DMS153 treated with DMSO at 0.1 percent for 48 hours (cell line): Measurements from ENCODE around the gene TMEM37.

Source experiments
- DNase-seq: peaks from one replicate; lab custom pipeline; 2025; ENCODE audit not compliant: unreplicated experiment; lab: John Stamatoyannopoulos, UW

The TMEM37 gene

DNA sequence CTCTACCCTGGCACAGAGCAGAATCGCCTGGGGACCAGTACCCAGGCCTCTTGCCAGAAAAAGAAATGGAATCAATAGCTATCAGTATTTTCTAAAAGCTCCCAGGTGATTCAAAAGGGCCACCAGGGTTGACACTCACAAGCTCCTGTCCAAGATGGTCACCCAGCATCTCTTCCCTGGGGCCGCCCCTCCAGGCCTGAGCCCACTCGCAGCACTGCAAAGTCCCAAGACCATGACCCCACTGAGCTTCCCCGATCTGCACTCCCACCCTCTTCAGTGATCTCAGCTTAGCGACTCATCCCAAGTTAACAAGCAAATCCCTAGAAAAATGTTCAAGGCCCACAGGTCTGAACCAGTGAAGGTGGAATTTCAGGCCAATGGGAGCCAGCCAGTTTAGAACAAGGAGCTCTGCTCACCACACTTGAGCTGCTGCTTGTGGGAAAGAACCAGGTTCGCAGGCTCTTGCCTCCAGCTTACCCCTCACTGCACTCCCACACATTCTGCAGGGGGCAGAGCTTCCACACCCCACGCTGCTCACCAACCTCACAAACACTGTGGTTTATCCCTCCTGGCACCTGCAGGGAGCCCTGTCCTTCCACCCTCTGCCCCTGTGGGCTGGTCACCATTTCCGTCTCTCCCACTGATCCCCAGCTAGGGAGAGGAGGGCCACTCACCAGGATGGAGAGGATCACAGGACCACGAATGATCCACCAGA, 19.8 kb downstream of the TMEM37 start:
- DNase-seq, result no peak

DNA sequence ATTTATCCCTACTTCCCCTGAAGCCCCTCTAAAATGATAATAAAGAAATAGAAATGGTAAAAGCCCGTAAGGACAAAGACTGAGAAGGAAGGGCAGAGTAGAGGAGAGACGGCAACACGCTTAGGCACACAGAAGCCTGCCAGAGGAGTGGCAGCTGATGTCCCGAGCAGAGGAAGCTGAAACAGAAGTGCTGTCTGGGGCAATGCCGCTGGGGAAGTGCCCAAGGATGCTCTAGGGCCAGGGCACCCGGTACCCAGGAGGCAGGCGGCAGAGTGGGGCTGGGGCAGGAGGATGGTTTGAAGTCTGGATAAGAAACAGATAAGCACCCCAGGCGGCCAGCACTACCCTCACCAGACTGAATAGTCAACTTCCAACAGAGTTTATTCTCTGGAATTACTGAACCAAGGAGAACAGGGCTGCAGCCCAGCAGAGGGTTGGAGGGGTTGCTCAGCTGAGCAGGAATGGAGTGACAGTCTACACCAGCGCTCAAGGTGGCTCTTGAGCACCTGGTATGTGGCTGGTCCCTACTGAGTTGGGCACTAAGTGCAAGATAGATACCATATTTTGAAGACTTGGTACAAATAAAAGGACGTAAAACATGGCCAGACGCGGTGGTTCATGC, 22.4 kb downstream of the TMEM37 start:
- no peak for DNase-seq

DNA sequence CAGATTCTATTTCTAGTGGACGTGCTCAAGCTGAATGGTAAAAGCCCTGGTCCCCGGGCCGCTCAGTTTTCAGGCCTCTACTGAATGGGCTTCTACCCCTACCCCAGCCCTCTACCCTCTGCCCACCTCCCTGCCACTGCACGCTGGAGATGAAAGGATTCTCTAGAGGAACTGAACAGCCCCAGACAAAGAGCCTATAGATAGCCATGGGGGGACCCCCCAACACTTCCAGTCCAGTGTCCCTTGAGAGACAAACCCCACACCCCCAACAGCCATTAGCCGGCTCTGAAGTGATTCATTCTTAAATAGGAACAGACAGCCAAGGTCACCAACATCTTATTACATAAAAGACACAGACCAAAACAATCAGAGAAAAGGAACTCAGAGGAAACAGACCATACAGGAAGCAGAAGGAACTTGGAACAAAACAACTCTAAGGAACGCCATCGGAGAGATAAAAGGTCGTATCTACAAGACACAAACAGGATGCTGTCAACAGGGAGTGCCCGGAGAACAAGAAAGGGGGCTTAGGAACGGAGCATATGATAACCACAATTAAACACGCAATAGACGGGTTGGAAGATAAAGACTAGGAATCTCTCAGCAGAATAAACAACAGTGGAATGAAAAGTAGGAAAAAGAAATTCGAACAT, 23.5 kb downstream of the TMEM37 start:
- DNase-seq, result no peak

DNA sequence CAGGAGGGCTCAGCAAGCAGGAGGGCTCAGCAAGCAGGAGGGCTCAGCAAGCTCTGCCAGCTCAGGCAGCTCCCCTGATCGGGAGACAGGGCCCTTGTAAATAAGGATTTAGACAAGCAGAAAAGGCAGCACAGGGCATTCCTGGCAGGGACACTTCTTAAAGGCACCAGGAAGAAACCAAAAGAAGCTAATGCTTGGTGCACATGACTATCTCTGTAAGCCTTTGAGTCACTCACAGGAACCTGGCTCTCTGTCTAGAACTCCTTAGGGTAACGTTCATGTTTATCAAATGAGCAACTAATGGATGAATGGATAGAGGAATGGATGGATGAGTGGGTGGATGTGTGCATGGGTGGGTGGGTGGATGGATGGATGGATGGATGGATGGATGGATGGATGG, 28.4 kb downstream of the TMEM37 start:
- DNase-seq, result no peak

DNA sequence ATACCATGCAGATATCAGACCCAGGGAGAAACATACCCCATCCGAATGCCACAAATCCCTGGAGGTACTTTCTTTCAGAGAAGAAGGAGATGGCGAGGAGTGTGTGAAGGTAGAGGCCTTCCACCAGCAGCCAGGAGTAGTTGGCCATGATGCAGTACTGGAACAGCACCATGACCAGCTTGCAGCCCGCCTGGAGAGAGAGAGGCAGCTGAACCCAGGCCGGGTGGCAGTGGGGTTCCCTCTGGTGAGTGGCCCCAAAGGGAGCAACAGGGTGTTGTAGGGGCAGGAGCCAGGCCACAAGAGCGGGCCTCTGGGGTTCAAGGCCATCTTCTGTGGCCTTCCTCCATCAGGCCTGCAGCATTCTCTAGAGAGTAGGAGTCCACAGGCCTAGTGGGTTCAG, 30.2 kb downstream of the TMEM37 start:
- no peak for DNase-seq

DNA sequence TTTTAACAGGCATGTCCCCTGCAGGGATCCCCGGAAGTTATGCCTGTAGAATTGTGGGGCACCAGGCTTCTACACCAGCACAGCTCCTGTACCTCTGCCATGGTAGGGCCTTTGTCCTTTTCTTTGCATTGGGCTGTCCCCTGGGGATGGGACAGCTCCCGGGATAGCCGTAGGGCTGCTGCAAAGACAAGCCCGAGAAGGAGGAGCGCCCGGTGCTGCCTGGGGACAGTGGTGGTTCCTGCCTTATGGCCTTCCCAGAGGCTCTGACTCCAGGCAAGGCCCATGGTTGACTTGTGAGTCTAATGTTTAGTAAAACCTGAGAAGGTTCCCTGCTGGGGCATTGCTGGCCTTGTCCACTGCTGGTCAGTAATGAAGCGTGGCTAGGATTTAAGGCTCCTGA, 30.9 kb downstream of the TMEM37 start:
- DNase-seq, result no peak

DNA sequence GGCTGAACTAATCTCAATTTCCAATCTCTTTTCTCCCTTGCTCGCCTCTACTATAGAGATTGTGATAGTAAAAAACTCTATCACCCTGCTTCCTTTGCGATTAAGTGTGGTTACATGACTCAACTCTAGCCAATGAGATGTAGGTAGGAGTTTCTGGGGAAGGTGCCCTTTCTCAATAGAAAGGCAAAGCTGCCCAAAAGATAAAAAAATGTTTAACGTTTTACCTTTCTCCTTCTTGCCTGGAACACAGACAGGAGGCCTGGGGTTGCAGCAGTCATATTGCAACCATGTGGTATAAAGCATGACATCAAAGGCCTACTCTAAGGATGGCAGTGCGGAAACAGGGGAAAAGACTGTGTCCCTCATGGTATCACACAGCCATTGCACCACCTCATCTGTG, 31.5 kb downstream of the TMEM37 start:
- no peak for DNase-seq

DNA sequence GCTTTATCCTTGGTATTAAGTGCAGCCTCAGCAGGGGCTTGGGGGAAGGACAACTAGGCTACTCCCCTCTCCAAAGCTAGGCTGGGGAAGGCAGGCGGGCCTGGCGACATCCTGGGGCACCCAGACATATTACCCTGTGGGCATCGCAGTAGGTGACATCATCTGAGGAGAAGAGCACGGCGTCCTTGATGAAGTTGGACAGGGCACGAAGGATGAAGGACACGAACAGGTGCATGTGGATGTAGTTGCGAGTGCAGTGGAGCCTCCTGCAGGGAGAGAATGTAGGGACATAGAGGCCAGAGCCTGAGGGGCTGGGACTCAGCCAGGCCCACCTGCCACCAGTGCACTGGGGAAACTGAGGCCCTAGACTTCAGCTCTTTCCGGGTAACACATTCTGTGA, 32.3 kb downstream of the TMEM37 start:
- no peak for DNase-seq

DNA sequence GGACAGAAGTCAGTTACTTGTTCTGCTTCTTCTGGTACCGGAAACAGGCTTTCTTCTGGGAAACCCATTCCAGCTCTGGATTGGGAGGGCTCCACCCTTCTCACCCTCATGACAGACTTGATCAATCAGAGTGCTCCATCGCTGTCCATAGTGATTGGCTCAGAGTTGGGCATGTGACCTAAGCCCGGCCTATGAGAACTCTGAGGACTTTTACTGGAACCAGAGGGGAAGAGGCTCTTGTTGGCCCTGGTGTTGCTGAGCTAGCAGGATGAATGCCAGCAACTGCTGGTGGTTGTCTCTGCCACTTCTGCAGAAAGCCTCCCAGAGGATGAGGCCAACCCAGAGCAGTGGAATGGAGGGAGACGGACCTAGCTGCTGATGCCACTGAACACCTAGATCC, 33.3 kb downstream of the TMEM37 start:
- DNase-seq, result no peak

DNA sequence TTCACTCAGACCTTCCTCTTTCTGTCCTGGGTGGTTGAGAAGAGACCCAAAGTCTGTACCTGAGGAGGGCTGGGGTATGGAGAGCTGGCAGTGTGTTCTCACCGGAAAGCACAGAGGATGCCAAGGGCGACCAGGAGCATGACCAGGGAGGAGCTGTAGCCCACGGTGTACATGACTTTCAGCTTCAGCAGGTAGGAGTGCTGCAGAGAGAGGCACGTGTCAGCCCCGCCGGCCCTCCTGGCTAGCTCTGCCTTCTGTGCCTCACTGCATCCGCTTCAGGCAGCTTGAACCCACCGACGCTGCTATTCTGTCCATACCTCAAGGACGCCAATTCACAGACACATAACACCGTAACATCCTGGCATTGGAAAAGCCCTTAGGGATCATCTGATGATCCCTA, 34.0 kb downstream of the TMEM37 start:
- no peak for DNase-seq

DNA sequence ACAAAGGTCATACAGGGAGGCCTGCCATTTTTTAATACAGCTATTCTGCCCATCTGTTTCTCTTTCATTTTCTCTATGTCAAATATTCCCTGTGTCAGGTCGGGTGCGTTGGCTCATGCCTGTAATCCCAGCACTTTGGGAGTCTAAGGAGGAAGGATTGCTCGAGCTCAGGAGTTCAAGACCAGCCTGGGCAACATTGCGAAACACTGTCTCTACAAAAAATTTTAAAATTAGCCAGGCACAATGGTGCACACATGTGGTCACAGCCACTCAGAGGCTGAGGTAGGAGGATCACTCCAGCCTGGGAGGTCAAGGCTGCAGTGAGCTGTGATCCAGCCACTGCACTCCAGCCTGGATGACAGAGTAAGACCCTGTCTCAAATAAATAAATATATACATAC, 34.7 kb downstream of the TMEM37 start:
- DNase-seq, result no peak

DNA sequence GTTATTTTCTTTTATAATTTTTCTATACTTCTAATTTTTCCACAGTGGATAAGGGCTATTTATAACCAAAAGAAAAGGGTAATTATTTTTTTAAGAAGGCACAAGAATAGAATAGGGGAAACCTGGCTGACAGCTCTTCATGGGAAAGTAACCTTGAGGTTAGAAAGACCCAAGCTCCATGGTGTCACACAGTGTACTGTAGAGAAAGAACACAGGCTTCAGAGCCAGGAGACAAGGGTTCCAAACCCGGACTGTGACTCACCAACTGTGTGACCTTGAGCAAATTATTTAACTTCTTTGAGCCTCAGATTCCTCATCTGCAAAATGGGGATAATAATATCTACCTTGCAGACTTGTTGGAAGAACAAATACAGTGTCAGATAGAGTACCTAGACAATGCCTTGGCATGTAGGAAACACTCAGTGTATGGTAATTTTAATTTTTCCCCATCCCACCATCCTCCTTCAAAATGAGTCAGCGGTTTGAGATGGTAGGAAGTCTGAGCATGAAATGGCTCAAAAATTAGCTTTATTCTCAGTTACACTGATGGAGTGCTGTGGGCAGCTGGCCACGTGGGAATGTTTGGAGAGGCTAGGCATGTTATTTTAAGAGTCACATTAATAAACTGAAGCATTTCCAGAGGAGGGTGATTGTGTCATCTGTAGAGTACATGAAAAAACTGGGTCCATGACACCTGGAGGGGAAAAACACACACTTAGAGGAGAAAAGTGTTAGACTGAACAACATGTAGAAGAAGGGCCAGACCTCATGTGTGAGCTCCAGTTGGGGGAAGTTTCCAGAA, 36.7 kb downstream of the TMEM37 start:
- no peak for DNase-seq

DNA sequence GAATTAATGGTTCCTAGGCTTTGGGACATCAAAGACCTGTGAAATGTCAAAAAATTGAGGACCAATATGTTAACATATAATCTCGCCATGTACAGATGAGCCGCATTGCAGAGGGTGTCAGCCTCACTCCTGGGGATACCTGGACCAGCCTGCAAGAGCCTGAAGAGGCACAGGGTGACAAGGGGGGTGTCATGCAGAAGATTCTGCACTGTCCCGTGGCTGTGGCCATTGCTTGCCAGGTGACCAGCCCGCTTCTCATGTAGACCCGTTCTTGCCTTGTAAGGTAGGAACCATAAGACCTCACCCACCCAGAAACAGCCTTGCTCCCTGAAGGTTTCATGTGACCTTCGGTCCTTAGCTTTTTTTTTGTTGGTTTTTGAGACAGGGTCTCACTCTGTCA, 37.5 kb downstream of the TMEM37 start:
- DNase-seq, result no peak

DNA sequence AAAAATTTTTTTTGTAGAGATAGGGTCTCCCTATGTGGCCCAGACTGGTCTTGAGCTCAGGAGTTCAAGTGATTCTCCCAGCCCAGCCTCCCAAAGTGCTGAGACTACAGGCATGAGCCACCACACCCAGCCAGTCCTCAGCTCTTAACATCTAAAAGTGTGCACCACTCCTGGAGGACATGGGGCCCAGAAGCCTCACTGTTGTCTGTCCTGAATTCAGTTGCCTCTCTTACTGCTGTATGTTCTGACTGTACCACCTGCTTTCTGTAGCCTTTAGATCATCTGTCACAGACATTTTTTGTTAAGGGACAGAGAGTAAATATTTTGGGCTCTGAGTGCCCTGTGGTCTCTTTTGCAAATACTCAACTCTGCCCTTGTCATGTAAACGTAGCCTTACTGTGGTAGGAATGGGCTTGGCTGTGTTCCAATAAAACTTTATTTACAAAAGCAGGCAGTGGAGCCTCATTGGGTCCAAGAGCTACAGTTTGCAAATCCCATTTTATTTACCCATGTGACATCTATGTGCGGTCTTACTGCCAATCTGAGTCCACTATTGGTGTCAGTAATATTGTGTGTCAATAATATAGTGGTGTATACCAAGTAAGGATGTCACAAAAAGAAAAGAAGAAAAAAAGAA, 38.1 kb downstream of the TMEM37 start:
- peak; percentile 86 for DNase-seq

DNA sequence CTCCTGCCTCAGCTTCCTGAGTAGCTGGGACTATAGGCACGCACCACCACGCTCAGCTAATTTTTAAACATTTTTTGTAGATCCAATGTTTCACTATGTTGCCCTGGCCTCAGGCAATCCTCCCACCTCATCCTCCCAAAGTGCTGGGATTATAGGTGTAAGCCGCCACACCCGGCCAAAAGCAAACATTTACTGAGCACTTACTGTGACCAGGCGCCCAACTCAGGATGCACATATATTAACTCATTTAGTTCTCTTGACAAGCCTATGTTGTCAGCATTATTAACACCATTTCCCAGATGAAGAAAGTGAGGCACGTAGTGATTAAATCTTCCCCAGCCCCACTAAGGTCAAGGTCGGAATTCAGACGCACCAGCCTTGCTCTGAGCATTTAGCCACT, 41.1 kb downstream of the TMEM37 start:
- no peak for DNase-seq

DNA sequence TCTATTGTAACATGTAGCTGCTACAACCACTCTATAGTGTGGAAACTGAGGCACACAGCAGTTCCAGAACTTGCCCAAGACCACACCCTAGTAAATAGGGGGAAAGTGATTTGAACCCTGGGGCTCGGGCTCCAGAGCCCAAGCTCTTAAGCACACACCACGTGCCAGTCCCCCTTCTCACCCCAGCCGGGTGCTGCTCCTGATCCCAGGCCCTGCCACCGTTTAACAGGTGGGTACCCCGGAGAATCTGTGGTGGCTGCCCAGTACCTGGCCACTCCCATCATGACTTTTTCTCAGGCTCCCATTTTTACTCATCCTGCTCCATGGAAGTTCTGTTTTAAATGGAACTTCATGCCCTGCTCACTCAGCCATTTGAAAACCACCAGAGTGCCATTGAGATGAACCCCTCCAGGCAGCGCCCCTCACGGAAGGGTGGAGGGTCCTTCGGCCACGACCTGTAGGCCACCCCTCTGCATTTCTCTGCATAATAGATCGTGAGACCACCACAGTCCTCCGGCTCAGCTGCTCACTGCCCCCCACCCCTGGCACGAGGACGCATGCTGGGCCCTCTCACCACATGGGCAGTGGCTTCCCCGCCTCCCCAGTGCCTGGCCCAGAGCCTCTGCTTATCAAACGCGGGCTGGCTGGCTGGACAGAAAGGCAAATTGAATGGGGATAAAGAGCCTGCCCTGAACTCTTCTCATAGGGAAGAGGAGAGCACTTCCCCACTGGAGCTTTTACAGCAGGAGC, 42.1 kb downstream of the TMEM37 start:
- no peak for DNase-seq

DNA sequence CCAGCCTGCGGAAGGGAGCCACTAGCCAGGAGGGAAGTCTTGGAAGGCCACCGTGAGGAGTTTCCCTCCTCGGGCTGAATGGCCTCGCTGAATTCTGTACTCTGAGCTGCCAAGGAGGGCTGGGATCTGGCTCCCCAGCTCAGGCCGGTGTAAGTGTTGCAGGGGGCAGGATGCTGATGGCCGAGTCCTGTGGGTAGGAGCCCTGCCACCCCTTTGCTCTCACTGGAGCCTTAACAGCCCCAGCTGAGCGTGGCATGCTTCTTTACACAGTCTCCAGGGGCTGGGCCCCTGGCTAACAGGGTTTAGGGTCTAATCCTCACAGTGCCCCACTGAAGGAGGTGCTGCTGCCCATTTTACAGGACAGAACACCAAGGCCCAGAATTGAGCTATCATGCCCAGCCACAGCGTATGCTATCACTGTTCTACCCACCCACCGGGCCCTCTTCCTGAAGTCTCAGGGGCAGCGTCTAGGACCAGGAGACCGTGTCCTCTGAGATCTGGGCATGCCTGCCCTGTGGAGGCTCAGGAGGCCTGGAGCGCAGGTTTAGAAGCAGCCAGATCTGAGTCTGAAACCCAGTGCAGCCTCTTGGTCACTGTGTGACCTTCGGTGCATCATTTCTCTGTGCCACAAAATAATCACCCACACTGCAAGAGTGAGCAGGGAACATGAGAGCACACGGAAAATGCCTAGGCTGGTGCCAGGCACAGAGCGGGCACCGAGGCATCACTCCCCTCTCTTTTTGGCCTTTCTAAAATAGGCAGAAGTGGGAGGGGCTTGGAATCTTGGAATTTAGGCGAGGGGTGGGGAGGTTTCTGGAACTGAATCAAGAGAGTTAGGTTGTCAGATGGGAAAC, 42.9 kb downstream of the TMEM37 start:
- DNase-seq, result no peak

DNA sequence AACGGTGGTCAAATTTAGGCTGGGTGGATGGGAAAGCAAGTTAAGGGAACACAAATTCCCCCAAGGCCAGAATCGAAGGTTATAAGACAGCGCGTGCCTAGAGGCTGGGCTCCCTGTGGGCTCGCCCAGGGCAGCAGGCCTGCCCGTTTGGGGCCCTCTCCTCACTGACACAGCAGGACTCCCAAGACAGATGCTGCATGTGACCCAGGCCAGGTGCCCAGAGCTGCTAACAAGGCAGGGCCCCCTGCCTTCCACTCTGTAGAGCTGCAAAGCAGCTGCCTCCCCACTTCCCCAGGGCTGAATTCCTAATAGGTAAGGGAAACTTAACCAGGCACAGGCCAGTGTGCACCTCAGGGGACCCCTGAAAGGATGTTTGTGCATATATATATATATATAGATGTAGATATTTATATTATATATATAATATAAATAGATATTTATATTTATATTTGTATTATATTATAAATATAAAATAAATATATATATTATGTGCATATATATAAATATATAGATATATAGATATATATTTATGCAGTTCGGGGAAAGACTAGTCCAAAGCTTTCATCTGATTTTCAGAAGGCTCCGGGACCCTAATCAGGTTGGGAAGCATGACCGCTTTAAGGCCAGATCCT, 43.7 kb downstream of the TMEM37 start:
- DNase-seq, result no peak

DNA sequence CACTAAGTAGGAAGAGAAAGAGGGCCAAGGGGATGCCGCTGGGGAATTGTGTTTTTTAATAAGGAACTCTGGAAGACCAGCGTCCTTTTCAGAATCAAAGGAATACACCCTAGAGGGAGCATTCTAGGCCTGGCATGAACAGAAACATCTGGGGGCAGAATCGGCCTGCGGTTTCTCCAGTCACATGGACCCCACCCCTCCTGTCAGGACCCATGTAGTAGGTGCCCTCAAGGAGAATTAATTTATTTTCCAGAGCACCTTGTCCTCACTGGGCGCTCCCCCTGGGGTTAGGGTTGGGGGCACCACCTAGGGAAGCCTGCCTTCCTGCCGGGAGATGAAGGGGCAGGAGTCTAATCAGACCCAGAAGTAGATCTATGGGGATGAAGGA, 44.2 kb downstream of the TMEM37 start:
- no peak for DNase-seq
